Vagina (tissue), 2 donors: ENCODE measurements around the gene GLA. TPM values are rescaled to one million over a fixed set of nuclear protein-coding genes. Genes with fewer than 3 reads are reported as not detected.

Source experiments
- DNase-seq, 2 donors: peaks; one replicate each; pipeline ENCODE4 v3.0.0-alpha.2; 2017; ENCODE audit errors: extremely low spot score in 2 of 2
- H3K27ac ChIP-seq: fragments of 200-600 bp; sonication (generic); one replicate; pipeline ENCODE4 v1.5.1; 2019
- H3K27me3 ChIP-seq: fragments of 200-600 bp; sonication (generic); one replicate; pipeline ENCODE4 v1.5.1; 2019
- H3K36me3 ChIP-seq, 2 donors: fragments of 200-600 bp; sonication (generic); one replicate each; pipeline ENCODE4 v1.5.1; 2017 to 2019
- H3K4me1 ChIP-seq: fragments of 200-600 bp; sonication (generic); one replicate; pipeline ENCODE4 v1.5.1; 2019
- H3K4me3 ChIP-seq, 2 donors: fragments of 200-600 bp; sonication (generic); 1 replicate in 1 of 2; 2 replicates in 1 of 2; pipeline ENCODE4 v1.5.1; 2016 to 2019
- H3K9me3 ChIP-seq: fragments of 200-600 bp; sonication (generic); one replicate; pipeline ENCODE4 v1.5.1; 2019
- CTCF ChIP-seq, 3 experiments: fragments of 450-650 bp in 2 of 3; fragments of 200-600 bp in 1 of 3; sonication (generic) in 1 of 3; IDR thresholded peaks; one replicate each; pipeline ENCODE4 v1.5.1; 2017 to 2019; ENCODE audit warnings: antibody characterized with exemption in 3 of 3, mild to moderate bottlenecking in 2 of 3, moderate library complexity in 2 of 3
- POLR2A ChIP-seq, 2 donors: fragments of 450-650 bp; IDR thresholded peaks; one replicate each; pipeline ENCODE4 v1.6.1; 2017; ENCODE audit warnings: antibody characterized with exemption in 2 of 2, mild to moderate bottlenecking in 2 of 2, moderate library complexity in 2 of 2
- POLR2AphosphoS5 ChIP-seq, 2 donors: sonication (generic); formaldehyde crosslinking; IDR thresholded peaks; one replicate each; pipeline ENCODE4 v1.9.0; 2017; ENCODE audit warnings: antibody characterized with exemption in 2 of 2, mild to moderate bottlenecking in 2 of 2, low read depth in 1 of 2; ENCODE audit not compliant: insufficient read depth in 1 of 2
- intact Hi-C: fragments of 100-400 bp; cut with DNase I; formaldehyde crosslinking; loops from one replicate; pipeline ENCODE4 v1.15.1; 2023
- total RNA-seq: library from RNA; depleted of rRNA; stranded (reverse); fragments of >200 nt; gene quantifications from one replicate; pipeline ENCODE4 v1.2.3, GENCODE V29; 2016

Gene GLA
- total RNA-seq, 1 donor from 2014 or later: 15.5 TPM

- no peak for DNase-seq
- Histone ChIP-seq H3K9me3 (no peaks in the 10 kb centered on the region), H3K4me1 (peaks cover 9% of the 10 kb centered on the region), H3K27ac (peak within 1 kb of the TSS; percentile 88), H3K27me3 (no peaks in the 10 kb centered on the region), H3K36me3 (no peaks in the 10 kb centered on the region), H3K4me3 (peak within 1 kb of the TSS; percentile 59 to 62)
- no peak for TF ChIP-seq POLR2A (IDR thresholded peaks at IDR 0.05)
- peak; percentile 67 to 85 for TF ChIP-seq POLR2AphosphoS5 (IDR thresholded peaks at IDR 0.05; ENCODE audit: insufficient read depth in 1 of 2, low read depth in 1 of 2)
- intact Hi-C loops: no loop called here
These were observed 59.1 kb downstream of the GLA start, which contains the start of gene TIMM8A for GRCh38 chrX:101348452-101349192. Gene TIMM8A, minus strand, starts transcription at chrX:101348742. Its CDS starts 78 bp downstream, at chrX:101348664.

- Histone ChIP-seq H3K36me3 (no peaks in the 10 kb centered on the region), H3K9me3 (no peaks in the 10 kb centered on the region), H3K27ac (peak overlapping the region; percentile 88), H3K4me1 (peaks cover 9% of the 10 kb centered on the region), H3K4me3 (peak overlapping the region; percentile 59 to 62), H3K27me3 (no peaks in the 10 kb centered on the region)
- intact Hi-C loops: no loop called here
- no peak for TF ChIP-seq POLR2AphosphoS5 (IDR thresholded peaks at IDR 0.05; ENCODE audit: insufficient read depth in 1 of 2, low read depth in 1 of 2)
- no peak for TF ChIP-seq CTCF (IDR thresholded peaks at IDR 0.05)
- TF ChIP-seq POLR2A (IDR thresholded peaks at IDR 0.05): no peak
- no peak for DNase-seq
These were observed 59.8 kb downstream of the GLA start for GRCh38 chrX:101347859-101348451.

Other genes with a start within 250 kb of the GLA start
- gene DRP2, start 188.1 kb downstream of the GLA start, total RNA-seq: 1.5 TPM
- gene TAF7L, start 116.6 kb downstream of the GLA start, total RNA-seq: 2.5 TPM
- gene TIMM8A, start 59.2 kb downstream of the GLA start, total RNA-seq: 5.6 TPM
- 4.4 TPM for gene BTK, start 21.7 kb downstream of the GLA start, total RNA-seq
- 514 TPM for gene RPL36A, start 16.9 kb downstream of the GLA start, total RNA-seq
- gene HNRNPH2, start 297 bp upstream of the GLA start, total RNA-seq: 43.2 TPM
- gene ARMCX4, start 77.5 kb upstream of the GLA start, total RNA-seq: 16.5 TPM
- gene ARMCX1, start 142.6 kb upstream of the GLA start, total RNA-seq: 28.5 TPM
- gene ARMCX6, start 210.1 kb upstream of the GLA start, total RNA-seq: 12.3 TPM
- 25.0 TPM for gene ARMCX3, start 215.2 kb upstream of the GLA start, total RNA-seq